ENCODE measurements around the gene LRCH3.
"Not testable (repeated sequence)": the region's sequence is repeated elsewhere in the genome, so short reads cannot be mapped to it uniquely, and the experiment has no call there.

The LRCH3 gene

GRCh38 chr3:197837282-197837681, 46.2 kb downstream of the LRCH3 start:
- DNase-seq, result no peak

DNA sequence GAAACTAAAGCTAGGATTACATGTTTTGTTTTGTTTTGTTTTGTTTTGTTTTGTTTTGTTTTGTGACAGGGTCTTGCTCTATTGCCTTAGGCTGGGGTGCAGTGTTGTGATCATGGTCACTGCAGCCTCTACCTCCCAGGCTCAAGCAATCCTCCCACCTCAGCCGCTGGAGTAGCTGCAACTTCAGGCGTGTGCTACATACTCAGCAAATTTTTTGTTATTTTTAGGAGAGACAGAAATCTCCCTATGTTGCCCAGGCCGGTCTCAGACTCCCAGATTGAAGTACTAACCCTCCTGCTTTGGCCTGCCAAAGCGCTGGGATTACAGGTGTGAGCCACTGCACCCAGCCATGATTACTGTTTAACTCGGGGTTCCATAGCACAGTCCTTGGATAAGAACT, 50.7 kb downstream of the LRCH3 start:
- DNase-seq, result no peak

DNA sequence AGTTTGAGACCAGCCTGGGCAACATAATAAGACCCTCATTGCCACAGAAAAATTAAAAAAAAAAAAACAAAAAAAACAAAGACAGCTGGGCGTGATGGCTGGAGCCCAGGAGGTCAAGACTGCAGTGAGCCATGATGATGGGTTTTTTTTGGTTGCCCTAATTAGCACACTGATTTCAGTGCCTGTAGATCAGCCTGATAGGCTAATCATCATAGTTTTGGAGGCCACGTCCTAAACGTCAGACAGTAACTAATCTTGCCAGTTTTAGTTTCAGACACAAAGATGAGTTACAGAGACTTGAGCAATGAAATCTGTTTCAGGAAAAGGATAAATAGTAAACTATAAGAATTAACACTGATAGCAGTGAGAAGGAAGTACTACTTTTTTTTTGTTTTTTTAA, 55.4 kb downstream of the LRCH3 start:
- no peak for DNase-seq

DNA sequence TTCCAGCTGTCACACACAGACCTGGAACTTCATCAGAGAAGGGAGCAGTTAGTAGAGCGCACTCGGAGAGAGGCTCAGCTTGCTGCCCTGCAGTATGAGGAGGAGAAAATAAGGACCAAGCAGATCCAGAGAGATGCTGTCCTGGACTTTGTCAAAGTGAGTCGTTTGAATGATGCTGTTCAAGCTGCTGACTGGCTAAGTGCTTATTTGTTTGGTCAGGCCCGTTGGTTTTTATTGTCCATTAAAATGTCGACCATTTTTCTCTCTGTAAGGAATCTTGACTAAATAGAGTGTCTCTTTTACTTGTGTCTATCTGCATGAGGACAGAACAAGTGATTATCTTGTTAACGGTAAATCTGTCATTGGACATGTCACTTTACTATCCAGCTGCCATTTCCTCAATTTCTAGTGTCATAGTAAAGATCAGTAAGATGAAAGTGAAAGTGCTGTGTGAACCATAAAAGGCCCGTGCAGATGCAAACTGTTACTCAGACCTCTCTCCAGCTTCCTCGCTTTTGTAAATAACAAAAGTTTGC, 56.9 kb downstream of the LRCH3 start:
- DNase-seq, result peak; percentile 29

- no peak for DNase-seq
Observed at GRCh38 chr3:197854596-197855343, 63.7 kb downstream of the LRCH3 start.

DNA sequence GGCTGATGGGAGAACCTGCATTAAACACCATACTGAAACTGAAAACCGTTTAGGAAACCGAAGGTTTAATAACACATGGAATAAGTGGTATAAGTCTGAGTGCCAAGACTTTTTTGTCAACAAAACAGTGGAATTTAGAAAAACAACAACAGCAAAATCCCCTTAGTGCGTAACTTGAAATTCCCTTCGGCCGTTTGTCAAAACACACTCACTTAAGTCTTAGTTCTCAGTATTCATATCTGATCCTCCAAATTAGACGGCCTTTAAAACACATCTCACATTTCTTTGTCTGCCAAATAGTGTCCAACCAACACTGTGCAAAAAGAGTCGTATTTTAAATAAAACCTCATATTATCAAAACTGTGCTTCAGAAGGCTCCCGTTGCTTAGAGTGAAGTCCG, 64.5 kb downstream of the LRCH3 start:
- DNase-seq, result no peak

DNA sequence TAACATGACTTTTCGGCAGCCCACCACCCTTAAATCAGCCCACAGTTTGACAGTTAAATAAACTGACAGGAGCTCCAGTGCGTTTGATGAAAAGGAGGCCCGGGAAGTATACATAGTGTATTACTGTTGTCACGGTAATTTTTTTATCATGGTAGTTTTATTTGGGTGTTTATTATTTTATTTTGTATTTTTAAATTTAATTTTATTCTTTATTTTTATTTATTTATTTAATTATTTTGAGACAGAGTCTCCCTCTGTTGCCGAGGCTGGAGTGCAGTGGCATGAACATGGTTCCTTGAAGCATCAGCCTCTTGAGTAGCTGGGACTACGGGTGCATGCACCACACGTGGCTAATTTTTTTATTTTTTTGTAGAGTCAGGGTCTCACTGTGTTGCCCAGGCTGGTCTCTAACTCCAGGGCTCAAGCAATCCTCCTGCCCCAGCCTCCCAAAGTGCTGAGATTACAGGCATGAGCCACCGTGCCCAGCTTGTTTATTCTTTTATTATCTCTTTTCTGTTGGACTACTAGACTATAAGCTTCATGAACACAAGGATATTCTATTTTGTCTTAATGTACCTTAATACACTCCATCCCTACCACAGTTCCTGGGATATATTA, 65.3 kb downstream of the LRCH3 start:
- DNase-seq, result no peak

- DNase-seq, result no peak
Observed at GRCh38 chr3:197858133-197858532, 67.1 kb downstream of the LRCH3 start.

- no peak for DNase-seq
Observed at GRCh38 chr3:197858598-197858997, 67.5 kb downstream of the LRCH3 start.

DNA sequence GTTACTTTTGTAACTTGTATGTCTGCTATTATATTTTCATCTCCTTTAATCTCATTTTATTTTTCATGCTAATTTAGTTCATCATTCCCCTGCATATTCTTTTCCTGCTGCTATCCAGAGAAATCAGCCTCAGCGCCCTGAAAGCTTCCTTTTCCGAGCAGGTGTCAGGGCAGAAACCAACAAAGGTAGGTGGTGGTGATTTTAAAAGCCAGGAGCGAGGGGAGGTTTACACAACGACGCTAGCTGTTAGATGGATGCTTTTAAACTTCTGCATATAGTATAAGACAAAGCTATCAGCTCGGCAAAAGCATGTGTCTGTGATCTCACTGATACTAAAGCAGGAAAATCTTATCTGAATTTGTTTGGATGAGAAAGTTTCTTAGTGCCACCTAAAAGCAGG, 75.0 kb downstream of the LRCH3 start:
- DNase-seq, result no peak

GRCh38 chr3:197873329-197873728, 82.3 kb downstream of the LRCH3 start:
- no peak for DNase-seq

- DNase-seq, result no peak
Observed at GRCh38 chr3:197874064-197874463, 83.0 kb downstream of the LRCH3 start.

- DNase-seq, result no peak
Observed at GRCh38 chr3:197874653-197875052, 83.6 kb downstream of the LRCH3 start.

DNA sequence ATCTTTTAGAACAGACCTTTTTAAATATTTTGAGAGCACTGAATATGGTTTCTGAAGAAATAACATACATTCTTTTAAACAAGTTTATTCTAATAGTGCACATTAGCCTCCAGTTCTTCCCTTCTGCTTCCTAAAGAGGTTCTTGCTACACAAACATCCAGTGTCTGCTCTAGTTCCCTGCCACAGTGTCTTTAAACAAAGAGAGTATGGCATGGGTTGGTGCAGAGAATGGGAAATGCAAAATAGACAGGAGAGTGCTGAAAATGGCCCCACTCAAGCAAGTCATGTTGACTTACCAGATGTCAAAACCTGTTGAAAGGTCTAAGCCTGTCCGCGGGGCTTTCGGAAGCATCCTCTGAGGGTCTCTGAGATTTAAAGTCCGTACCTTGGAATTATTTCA, 86.8 kb downstream of the LRCH3 start:
- DNase-seq, result no peak

GRCh38 chr3:197878427-197878826, 87.4 kb downstream of the LRCH3 start:
- DNase-seq, result peak; percentile 84

- DNase-seq, result no peak
Observed at GRCh38 chr3:197880491-197881269, 89.6 kb downstream of the LRCH3 start.

DNA sequence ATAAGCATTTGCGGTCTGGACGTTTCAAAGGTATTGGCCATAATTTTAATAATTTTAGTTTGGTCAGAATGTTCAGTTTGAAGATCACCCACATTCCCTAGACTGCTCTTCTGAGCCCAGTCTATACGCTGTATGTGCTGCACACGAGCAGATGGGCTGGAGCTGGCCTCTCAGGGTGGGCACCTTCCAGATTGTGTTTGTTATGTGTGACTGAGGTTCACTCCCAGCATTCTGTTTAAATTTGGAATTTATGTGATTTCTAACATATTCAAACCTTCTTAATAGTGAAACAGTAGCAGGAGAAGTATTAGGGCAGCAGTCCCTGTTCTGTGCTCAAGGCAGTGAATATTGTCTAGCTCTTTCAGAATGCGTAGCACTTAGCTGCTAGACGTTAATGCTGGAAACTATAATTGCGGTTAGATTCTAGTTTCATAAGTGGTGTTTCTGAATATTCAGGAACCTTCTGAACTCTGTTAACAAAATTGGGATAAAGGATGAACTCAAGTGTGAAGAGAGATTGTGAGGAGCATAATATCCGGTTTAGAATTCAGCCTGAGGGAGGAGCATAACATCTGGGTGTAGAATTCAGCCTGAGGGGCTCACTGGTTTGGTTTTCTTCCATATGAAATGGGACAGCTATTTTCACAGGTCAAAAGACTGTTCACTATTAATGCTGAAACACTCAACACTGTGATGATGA, 90.4 kb downstream of the LRCH3 start:
- DNase-seq, result no peak

DNA sequence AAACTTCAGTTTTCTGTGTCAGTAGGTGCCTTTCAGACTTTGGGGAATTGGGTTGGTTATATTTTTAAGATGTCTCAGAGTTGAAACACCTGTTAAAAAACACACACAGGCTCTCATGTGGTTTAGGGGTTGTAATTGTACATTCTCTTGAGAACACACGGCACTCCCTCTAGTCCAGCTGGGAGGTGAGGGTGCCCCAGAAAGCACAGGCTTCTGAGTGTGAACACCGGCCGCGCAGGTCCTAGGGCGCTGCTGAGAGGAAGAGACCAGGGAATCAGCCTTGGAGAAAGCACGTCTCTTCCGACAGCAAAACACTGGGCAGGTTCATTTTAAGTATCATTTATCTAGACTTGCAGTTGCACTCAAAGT, 90.9 kb downstream of the LRCH3 start:
- no peak for DNase-seq

DNA sequence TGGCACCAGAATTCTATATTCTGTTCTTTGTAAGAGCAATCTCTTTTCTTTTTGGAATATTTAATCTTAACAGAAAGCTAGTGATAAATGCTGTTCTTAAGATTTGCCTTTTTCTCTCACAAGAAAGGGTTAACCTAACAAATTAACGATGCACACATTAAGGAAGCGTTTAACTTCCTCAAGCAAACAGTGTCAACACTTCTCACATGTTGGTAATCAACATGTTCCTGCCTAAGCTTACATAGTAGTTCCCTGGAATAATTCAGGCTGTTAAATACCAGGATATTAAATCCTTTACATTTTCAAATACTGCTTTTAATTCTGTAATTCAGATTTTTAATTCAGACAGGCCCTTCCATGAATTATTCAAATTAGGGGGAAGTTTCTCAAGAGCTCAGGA, 91.5 kb downstream of the LRCH3 start:
- no peak for DNase-seq

DNA sequence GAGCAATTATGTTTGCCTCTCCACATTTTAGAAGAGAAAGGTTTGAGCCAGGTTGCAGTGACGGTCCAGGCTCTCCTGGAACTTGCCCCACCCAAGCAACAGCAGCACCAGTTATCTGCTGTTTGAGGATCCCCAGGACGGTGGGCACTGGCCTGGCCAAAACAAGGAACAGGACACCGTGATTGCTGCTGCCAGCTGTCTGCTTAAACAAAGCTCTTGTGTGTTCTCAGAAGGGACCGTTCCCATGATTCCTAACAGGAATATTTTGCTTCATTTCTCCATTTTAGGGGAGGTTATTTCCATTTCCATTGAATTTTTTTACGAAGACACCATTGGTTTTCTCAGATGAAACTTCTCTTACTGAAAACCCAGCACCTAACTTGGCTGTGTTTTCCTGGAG, 92.5 kb downstream of the LRCH3 start:
- DNase-seq, result no peak

DNA sequence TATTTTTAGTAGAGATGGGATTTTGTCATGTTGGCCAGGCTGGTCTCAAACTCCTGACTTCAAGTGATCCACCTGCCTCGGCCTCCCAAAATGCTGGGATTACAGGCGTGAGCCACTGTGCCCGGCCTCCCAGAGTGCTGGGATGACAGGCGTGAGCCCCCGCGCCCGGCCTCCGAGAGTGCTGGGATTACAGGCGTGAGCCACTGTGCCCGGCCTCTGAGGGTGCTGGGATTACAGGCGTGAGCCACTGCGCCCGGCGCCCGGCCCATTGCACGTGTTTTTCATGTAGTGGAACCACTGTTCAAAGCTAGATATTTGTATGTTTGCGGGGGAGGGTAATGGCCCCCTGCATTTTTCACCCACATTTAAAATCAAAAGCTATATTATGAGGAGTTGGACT, 93.3 kb downstream of the LRCH3 start:
- not testable (repeated sequence) for DNase-seq

GRCh38 chr3:197886052-197886451, 95.0 kb downstream of the LRCH3 start:
- DNase-seq, result not testable (repeated sequence)

DNA sequence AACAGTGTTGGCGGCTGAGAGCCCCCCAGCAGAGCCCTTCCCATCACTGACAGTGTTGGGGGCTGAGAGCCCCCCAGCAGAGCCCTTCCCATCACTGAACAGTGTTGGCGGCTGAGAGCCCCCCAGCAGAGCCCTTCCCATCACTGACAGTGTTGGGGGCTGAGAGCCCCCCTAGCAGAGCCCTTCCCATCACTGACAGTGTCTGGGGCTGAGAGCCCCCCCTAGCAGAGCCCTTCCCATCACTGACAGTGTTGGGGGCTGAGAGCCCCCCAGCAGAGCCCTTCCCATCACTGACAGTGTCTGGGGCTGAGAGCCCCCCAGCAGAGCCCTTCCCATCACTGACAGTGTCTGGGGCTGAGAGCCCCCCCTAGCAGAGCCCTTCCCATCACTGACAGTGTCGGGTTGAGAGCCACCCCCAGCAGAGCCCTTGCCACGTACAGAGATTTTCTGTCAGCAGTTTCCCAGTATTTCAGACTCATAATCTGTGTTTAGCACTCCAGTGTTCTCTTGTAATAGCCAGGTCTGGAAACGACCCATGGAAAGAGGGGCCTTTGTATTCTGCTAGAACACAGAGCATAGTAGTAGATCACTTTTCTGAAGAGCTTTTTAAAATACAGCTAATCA, 96.5 kb downstream of the LRCH3 start:
- not testable (repeated sequence) for DNase-seq
